ENCODE data around the gene RGS7. TPM values are rescaled to one million over a fixed set of nuclear protein-coding genes. Genes with fewer than 3 reads are reported as not detected.

Gene RGS7
- total RNA-seq, 1 donor from 2014 or later, result 2.5 TPM

GRCh38 chr1:241022366-241022765 is 334.6 kb downstream of the RGS7 start:
- DNase-seq (ENCODE audit: extremely low spot score, unreplicated experiment), result no peak
- Mint-ChIP-seq H3K27me3 (no peaks in the 10 kb centered on the region), H3K27ac (no peak overlapping the region), H3K9me3 (peaks cover 10% of the 10 kb centered on the region), H3K36me3 (no peaks in the 10 kb centered on the region), H3K4me3 (no peak overlapping the region), H3K4me1 (ENCODE audit: unreplicated experiment) (no peaks in the 10 kb centered on the region)
- no peak for TF ChIP-seq CTCF (conservative IDR thresholded peaks at IDR 0.05)

- no peak for DNase-seq (ENCODE audit: extremely low spot score, unreplicated experiment)
- no peak overlapping the region for H3K4me3 Mint-ChIP-seq
- H3K27me3 Mint-ChIP-seq, result no peaks in the 10 kb centered on the region
- H3K9me3 Mint-ChIP-seq, result peaks cover 10% of the 10 kb centered on the region
- H3K27ac Mint-ChIP-seq, result no peak overlapping the region
- no peak for TF ChIP-seq CTCF (conservative IDR thresholded peaks at IDR 0.05)
- H3K36me3 Mint-ChIP-seq, result no peaks in the 10 kb centered on the region
- no peaks in the 10 kb centered on the region for H3K4me1 Mint-ChIP-seq (ENCODE audit: unreplicated experiment)
Measured at GRCh38 chr1:241020851-241021697, 335.9 kb downstream of the RGS7 start.

- no peak for TF ChIP-seq CTCF (conservative IDR thresholded peaks at IDR 0.05)
- H3K4me3 Mint-ChIP-seq, result no peak overlapping the region
- no peaks in the 10 kb centered on the region for H3K4me1 Mint-ChIP-seq (ENCODE audit: unreplicated experiment)
- H3K27me3 Mint-ChIP-seq, result no peaks in the 10 kb centered on the region
- H3K9me3 Mint-ChIP-seq, result peaks cover 4% of the 10 kb centered on the region
- no peak for DNase-seq (ENCODE audit: extremely low spot score, unreplicated experiment)
- peaks cover 4% of the 10 kb centered on the region for H3K36me3 Mint-ChIP-seq
- H3K27ac Mint-ChIP-seq, result no peak overlapping the region
Measured at GRCh38 chr1:241012708-241013340, 344.2 kb downstream of the RGS7 start.

GRCh38 chr1:241007668-241008067 is 349.3 kb downstream of the RGS7 start:
- TF ChIP-seq CTCF (conservative IDR thresholded peaks at IDR 0.05), result no peak
- Mint-ChIP-seq H3K9me3 (no peaks in the 10 kb centered on the region), H3K27me3 (no peaks in the 10 kb centered on the region), H3K27ac (peak overlapping the region; percentile 58), H3K4me1 (ENCODE audit: unreplicated experiment) (no peaks in the 10 kb centered on the region), H3K4me3 (no peak overlapping the region), H3K36me3 (peaks cover 4% of the 10 kb centered on the region)
- no peak for DNase-seq (ENCODE audit: extremely low spot score, unreplicated experiment)

- Mint-ChIP-seq H3K27ac (no peak overlapping the region), H3K27me3 (no peaks in the 10 kb centered on the region), H3K4me1 (ENCODE audit: unreplicated experiment) (no peaks in the 10 kb centered on the region), H3K36me3 (no peaks in the 10 kb centered on the region), H3K9me3 (no peaks in the 10 kb centered on the region), H3K4me3 (no peak overlapping the region)
- no peak for DNase-seq (ENCODE audit: extremely low spot score, unreplicated experiment)
- no peak for TF ChIP-seq CTCF (conservative IDR thresholded peaks at IDR 0.05)
Measured at GRCh38 chr1:240999826-241000225, 357.2 kb downstream of the RGS7 start.
